ENCODE measurements around the gene SNX19.

Gene SNX19, protein sequence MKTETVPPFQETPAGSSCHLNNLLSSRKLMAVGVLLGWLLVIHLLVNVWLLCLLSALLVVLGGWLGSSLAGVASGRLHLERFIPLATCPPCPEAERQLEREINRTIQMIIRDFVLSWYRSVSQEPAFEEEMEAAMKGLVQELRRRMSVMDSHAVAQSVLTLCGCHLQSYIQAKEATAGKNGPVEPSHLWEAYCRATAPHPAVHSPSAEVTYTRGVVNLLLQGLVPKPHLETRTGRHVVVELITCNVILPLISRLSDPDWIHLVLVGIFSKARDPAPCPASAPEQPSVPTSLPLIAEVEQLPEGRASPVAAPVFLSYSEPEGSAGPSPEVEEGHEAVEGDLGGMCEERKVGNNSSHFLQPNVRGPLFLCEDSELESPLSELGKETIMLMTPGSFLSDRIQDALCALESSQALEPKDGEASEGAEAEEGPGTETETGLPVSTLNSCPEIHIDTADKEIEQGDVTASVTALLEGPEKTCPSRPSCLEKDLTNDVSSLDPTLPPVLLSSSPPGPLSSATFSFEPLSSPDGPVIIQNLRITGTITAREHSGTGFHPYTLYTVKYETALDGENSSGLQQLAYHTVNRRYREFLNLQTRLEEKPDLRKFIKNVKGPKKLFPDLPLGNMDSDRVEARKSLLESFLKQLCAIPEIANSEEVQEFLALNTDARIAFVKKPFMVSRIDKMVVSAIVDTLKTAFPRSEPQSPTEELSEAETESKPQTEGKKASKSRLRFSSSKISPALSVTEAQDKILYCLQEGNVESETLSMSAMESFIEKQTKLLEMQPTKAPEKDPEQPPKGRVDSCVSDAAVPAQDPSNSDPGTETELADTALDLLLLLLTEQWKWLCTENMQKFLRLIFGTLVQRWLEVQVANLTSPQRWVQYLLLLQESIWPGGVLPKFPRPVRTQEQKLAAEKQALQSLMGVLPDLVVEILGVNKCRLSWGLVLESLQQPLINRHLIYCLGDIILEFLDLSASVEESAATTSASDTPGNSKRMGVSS

DNA sequence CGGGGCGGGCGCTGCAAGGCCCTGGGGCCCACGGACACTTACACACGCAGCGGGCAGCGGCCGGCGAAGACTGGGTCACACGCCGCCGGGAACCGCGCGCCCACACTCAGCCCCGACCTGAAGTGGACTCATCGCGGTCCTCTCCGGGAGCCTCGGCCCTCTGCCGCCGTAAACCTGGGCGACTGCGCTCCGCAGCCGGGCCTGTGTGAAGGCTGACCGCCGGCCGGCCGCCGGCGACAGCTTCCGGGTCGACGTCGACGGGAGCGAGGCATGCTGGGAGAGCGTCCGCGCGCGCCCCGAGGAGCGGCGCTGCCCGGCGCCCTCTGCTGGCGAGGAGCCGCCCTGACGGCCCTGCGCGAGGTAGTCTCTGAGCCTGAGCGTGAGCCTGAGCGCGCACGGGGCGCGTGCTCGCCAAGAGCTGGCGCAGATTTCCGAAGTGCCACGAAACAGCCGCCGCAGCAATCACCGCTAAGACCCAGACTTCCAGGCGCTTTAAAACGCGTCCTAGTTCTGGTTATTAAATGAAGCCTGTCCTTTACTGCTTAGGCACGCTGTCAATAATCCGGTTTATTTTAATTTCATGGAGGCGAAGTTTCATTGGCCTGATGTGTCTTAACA, at the start of gene SNX19:
Gene SNX19 (minus strand): TSS at position 242 of the 618 bp plus-strand sequence. CDS start 540 bp downstream, outside the sequence.
- Histone ChIP-seq H3K27ac (no peak within 1 kb of the TSS), H3K4me3 (peak within 1 kb of the TSS; percentile 81), H3K36me3 (ENCODE audit: insufficient read depth, low read length) (peaks cover 18% of the 10 kb centered on the region), H3K9me3 (ENCODE audit: low read depth, low read length) (no peaks in the 10 kb centered on the region), H3K9ac (ENCODE audit: insufficient read length) (peak within 1 kb of the TSS; percentile 90)
- TF ChIP-seq EZH2 (IDR thresholded peaks at IDR 0.05) (no peak), POLR2AphosphoS5 (IDR thresholded peaks at IDR 0.05; ENCODE audit: borderline replicate concordance, low read depth, low read length) (peak; percentile 87), FOXP2 (optimal IDR thresholded peaks at IDR 0.05; ENCODE audit: control extremely low read depth, extremely low read length, insufficient read depth) (peak; percentile 72)
- DNase-seq (ENCODE audit: low read depth, low spot score): peak; percentile 26

DNA sequence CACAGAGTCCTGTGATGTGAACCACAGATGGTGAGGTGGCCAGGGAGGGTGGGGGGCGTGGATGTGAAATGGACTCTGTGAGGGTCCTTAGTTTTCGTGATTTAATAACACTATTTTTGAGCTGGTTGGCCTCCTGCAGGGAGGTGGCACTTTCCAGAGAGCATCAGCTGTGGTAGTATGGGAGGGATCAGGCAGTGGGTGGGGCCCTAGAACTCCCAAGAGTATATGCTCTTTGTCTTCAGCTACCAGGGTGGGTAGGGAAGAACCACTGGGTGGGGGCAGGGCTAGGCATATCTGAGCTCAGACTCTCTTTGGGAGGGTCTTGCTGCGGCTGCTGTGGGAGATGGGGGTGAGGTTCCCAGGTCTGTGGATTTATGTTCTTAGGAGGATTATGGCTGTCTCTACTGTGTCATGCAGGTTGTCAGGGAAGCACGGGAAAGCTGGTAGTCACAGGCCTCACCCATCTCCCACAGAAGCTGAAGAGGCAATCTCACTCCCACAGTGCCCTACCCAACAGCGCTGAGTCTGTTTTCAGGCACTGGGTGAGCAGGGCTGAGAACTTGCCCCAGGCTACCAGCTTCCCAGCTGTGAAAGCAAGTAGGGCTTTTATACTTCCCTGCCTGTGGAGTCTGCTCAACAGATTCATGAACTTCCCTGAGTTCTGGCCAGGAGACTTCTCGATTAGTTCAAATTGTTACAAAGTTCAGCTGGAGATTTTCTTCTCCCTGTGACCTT, 47.9 kb upstream of the SNX19 start:
- no peaks in the 10 kb centered on the region for H3K9me3 ChIP-seq (ENCODE audit: low read depth, low read length)
- H3K4me3 ChIP-seq: peak overlapping the region; percentile 38; the same call in 1 of the 2 replicates
- H3K36me3 ChIP-seq (ENCODE audit: insufficient read depth, low read length): no peaks in the 10 kb centered on the region
- no peak overlapping the region for H3K27ac ChIP-seq
- peak; percentile 16 for DNase-seq (ENCODE audit: low read depth, low spot score)
- TF ChIP-seq FOXP2 (optimal IDR thresholded peaks at IDR 0.05; ENCODE audit: control extremely low read depth, extremely low read length, insufficient read depth) (no peak), EZH2 (IDR thresholded peaks at IDR 0.05) (no peak), POLR2AphosphoS5 (IDR thresholded peaks at IDR 0.05; ENCODE audit: borderline replicate concordance, low read depth, low read length) (no peak)
- H3K9ac ChIP-seq (ENCODE audit: insufficient read length): no peak overlapping the region

DNA sequence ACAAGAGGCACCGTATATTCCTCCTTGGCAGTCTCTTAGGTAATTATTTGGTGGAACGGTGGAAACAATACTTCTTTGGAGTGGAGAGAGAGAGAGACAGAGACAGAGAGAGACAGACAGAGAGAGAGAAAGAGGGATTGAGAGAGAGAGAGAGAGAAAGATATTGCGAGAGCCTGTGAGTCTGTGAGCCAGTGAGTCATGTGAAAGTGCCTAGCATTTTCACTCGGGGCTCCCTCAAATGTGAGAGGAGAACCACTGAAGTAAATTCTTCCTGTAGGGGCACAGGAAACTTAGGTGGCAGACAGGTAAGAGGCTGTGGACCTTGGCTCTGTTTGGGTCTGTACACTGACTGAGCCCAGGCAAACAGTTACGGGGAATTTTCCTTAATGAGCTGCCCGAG, 31.6 kb upstream of the SNX19 start:
- DNase-seq (ENCODE audit: low read depth, low spot score): no peak
- H3K9me3 ChIP-seq (ENCODE audit: low read depth, low read length): no peaks in the 10 kb centered on the region
- H3K4me3 ChIP-seq: no peak overlapping the region
- no peak overlapping the region for H3K9ac ChIP-seq (ENCODE audit: insufficient read length)
- no peaks in the 10 kb centered on the region for H3K36me3 ChIP-seq (ENCODE audit: insufficient read depth, low read length)
- H3K27ac ChIP-seq: no peak overlapping the region
- TF ChIP-seq FOXP2 (optimal IDR thresholded peaks at IDR 0.05; ENCODE audit: control extremely low read depth, extremely low read length, insufficient read depth) (no peak), POLR2AphosphoS5 (IDR thresholded peaks at IDR 0.05; ENCODE audit: borderline replicate concordance, low read depth, low read length) (no peak), EZH2 (IDR thresholded peaks at IDR 0.05) (no peak)

DNA sequence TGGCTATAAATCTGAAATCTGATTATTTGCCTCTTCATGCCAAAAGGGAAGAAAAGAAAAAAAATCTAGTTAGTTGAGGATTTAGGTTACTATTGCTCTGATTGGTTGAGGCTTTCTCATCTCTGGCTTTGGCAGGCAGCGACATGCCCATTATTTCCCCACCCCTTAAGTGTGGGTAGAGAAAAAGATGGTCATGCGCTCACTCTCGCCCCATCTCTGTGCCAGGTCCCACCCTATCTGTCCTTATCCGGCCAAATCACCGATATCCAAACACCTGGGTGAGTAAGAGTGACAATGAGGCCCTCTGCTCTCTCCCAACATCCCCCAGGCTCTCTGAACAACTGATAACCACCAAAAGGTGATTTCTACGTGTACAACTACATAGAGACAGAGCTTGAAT, 31.2 kb upstream of the SNX19 start:
- Histone ChIP-seq H3K36me3 (ENCODE audit: insufficient read depth, low read length) (no peaks in the 10 kb centered on the region), H3K9ac (ENCODE audit: insufficient read length) (no peak overlapping the region), H3K4me3 (no peak overlapping the region), H3K9me3 (ENCODE audit: low read depth, low read length) (no peaks in the 10 kb centered on the region), H3K27ac (no peak overlapping the region)
- no peak for DNase-seq (ENCODE audit: low read depth, low spot score)
- no peak for TF ChIP-seq EZH2 (IDR thresholded peaks at IDR 0.05)
- no peak for TF ChIP-seq FOXP2 (optimal IDR thresholded peaks at IDR 0.05; ENCODE audit: control extremely low read depth, extremely low read length, insufficient read depth)
- TF ChIP-seq POLR2AphosphoS5 (IDR thresholded peaks at IDR 0.05; ENCODE audit: borderline replicate concordance, low read depth, low read length): no peak

DNA sequence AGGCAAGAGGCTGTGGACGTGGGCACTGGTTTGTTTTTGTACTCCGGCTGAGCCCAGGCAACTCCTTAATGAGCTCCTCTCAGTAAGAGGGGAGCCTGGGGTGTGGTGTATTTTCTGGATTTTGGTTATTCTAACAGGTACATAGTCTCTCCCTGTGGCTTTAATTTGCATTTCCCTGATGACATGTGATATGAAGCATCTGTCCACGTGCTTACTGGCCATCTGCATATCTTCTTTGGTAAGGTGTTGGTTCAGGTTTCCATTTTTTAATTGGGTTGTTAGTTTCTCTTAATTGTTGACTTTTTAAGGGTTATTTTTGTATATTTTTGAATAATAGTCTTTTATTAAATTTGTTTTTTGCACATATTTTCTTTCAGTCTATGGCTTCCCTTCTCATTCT, 30.8 kb upstream of the SNX19 start:
- TF ChIP-seq POLR2AphosphoS5 (IDR thresholded peaks at IDR 0.05; ENCODE audit: borderline replicate concordance, low read depth, low read length): no peak
- TF ChIP-seq FOXP2 (optimal IDR thresholded peaks at IDR 0.05; ENCODE audit: control extremely low read depth, extremely low read length, insufficient read depth): no peak
- no peak for TF ChIP-seq EZH2 (IDR thresholded peaks at IDR 0.05)
- no peak for DNase-seq (ENCODE audit: low read depth, low spot score)
- Histone ChIP-seq H3K9me3 (ENCODE audit: low read depth, low read length) (no peaks in the 10 kb centered on the region), H3K4me3 (no peak overlapping the region), H3K36me3 (ENCODE audit: insufficient read depth, low read length) (no peaks in the 10 kb centered on the region), H3K9ac (ENCODE audit: insufficient read length) (no peak overlapping the region), H3K27ac (no peak overlapping the region)

DNA sequence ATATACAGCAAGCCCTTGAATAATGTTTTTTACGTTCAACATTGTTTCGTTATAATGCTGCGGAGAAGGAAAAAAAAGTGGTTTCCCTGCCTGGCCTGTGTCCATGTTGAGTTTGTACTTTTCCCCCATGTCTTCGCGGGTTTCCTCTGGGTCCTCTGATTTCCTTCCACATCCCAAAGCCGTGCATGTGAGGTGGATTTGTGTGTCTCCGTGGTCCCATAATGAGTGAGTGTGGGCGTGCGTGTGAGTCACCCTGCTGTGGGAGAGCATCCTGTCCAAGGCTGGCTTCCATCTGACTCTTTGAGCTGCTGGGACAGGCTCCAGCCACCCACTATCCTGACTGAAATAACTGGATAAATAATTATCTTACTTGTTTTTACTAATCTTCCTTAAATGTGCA, 29.6 kb upstream of the SNX19 start:
- DNase-seq (ENCODE audit: low read depth, low spot score): no peak
- H3K9me3 ChIP-seq (ENCODE audit: low read depth, low read length): no peaks in the 10 kb centered on the region
- H3K9ac ChIP-seq (ENCODE audit: insufficient read length): no peak overlapping the region
- TF ChIP-seq EZH2 (IDR thresholded peaks at IDR 0.05) (no peak), FOXP2 (optimal IDR thresholded peaks at IDR 0.05; ENCODE audit: control extremely low read depth, extremely low read length, insufficient read depth) (no peak), POLR2AphosphoS5 (IDR thresholded peaks at IDR 0.05; ENCODE audit: borderline replicate concordance, low read depth, low read length) (no peak)
- no peaks in the 10 kb centered on the region for H3K36me3 ChIP-seq (ENCODE audit: insufficient read depth, low read length)
- no peak overlapping the region for H3K27ac ChIP-seq
- H3K4me3 ChIP-seq: no peak overlapping the region

DNA sequence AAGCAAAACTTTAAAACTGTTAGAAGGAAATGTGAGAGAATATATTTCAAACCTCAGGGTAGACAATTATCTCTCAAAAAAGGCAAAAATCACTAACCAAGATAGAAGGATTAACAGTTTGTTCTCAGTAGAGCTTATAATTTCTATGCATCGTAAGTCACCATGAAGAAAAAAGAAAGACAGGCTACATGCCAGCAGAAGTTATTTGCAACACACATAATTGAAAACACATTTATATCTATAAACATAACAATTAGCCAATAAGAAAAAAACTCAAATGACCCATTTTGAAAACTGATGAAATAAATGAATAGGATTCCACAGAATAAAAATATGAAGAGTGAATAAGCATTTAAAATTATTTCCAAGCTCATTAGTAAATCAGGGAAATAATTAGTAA, 24.4 kb upstream of the SNX19 start:
- TF ChIP-seq POLR2AphosphoS5 (IDR thresholded peaks at IDR 0.05; ENCODE audit: borderline replicate concordance, low read depth, low read length) (no peak), FOXP2 (optimal IDR thresholded peaks at IDR 0.05; ENCODE audit: control extremely low read depth, extremely low read length, insufficient read depth) (no peak), EZH2 (IDR thresholded peaks at IDR 0.05) (no peak)
- no peak overlapping the region for H3K9ac ChIP-seq (ENCODE audit: insufficient read length)
- H3K36me3 ChIP-seq (ENCODE audit: insufficient read depth, low read length): no peaks in the 10 kb centered on the region
- H3K4me3 ChIP-seq: no peak overlapping the region
- no peaks in the 10 kb centered on the region for H3K9me3 ChIP-seq (ENCODE audit: low read depth, low read length)
- no peak overlapping the region for H3K27ac ChIP-seq
- no peak for DNase-seq (ENCODE audit: low read depth, low spot score)
